ENCODE measurements around the gene HDLBP.

DNA sequence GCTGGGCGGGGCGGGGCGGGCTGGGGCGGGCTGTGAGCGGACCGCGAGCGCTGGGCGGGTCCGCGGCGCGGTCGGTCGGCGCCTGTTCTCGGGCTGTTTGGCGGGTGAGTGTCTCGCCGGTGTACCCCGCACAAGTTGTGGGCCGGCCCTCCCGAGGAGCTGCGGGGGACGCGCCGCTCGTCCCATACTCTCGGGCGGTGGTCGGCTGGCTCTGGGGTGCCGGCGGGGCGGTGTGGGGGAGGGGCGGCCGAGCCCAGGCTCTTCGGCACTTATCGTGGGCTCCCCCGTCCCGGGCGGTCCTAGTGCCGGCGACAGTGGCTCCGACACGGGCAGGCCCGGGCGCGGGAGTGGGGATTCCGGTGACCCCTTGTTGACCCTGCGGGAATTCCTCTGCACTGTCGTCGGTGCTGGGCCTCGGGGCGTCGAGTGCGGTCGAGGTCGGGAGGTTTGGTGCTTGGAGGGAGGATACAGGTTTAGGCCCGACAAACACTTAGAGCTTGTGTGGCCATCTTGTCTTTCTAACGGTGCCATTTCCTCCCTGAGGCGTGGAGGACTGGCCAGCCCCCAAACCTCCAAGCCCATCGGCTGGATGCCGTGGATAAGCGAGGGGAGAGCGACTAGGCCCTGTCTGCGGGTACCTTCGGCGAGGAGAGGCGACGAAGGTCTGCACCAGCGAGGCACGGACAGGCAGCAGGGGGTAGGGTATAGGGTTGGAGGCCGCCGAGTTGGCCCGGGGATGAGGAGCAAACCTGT lies 583 bp upstream of the HDLBP start, which contains the start of gene SEPTIN2:
- TF ChIP-seq, protein P1, sequence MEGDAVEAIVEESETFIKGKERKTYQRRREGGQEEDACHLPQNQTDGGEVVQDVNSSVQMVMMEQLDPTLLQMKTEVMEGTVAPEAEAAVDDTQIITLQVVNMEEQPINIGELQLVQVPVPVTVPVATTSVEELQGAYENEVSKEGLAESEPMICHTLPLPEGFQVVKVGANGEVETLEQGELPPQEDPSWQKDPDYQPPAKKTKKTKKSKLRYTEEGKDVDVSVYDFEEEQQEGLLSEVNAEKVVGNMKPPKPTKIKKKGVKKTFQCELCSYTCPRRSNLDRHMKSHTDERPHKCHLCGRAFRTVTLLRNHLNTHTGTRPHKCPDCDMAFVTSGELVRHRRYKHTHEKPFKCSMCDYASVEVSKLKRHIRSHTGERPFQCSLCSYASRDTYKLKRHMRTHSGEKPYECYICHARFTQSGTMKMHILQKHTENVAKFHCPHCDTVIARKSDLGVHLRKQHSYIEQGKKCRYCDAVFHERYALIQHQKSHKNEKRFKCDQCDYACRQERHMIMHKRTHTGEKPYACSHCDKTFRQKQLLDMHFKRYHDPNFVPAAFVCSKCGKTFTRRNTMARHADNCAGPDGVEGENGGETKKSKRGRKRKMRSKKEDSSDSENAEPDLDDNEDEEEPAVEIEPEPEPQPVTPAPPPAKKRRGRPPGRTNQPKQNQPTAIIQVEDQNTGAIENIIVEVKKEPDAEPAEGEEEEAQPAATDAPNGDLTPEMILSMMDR (IDR thresholded peaks at IDR 0.05; ENCODE audit: insufficient read depth, low read length) = no peak
- TF ChIP-seq GABPA (IDR thresholded peaks at IDR 0.05; ENCODE audit: low read depth) = no peak
- TF ChIP-seq POLR2AphosphoS5 (IDR thresholded peaks at IDR 0.05; ENCODE audit: low read depth) = no peak
- no peak for TF ChIP-seq REST (IDR thresholded peaks at IDR 0.05; ENCODE audit: insufficient replicate concordance, low read depth)

Data from HL-60 (cell line).